NCI-H748 (cell line): Measurements from ENCODE around the gene SIRPA.

ENCODE experiments used
- DNase-seq: peaks from one replicate; lab custom pipeline; 2025; ENCODE audit not compliant: unreplicated experiment; lab: John Stamatoyannopoulos, UW

SIRPA gene

GRCh38 chr20:1947535-1947846, 52.3 kb downstream of the SIRPA start:
- DNase-seq = no peak

- no peak for DNase-seq
Observed at GRCh38 chr20:1949347-1950100, 54.3 kb downstream of the SIRPA start.

GRCh38 chr20:1950836-1951235, 55.6 kb downstream of the SIRPA start:
- no peak for DNase-seq

DNA sequence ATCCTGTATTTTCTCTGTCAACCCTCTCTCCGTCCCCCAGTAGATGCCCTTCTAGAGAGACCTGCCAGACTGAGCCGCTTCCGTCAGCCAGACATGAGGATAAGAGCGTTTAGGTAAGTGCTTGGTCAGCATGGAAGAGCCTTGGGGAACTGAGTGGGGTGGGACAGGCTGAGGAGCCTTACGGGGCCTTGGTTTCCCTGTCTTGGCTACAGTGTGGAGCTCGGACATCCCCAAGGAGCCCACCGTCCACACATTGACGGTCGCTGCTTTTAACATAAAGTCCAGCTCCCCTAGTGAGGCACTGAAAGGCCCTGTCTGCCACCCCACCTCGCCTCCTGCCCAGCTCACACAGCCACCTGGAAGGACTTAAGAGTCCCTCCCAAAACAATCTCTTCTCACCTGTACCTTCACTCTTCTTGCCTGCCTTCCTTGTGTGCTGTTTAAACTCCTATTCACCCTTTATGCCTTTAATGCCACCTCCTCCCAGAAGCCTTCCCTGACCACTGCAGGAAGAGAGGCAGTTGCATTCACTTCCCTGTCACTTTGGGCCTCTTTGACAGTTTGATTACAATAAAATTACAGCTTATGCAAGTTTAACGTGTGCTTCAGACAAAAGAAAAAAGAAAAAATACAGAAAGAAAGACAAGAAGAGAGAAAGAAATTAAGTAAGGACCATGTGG, 56.4 kb downstream of the SIRPA start:
- DNase-seq = no peak

DNA sequence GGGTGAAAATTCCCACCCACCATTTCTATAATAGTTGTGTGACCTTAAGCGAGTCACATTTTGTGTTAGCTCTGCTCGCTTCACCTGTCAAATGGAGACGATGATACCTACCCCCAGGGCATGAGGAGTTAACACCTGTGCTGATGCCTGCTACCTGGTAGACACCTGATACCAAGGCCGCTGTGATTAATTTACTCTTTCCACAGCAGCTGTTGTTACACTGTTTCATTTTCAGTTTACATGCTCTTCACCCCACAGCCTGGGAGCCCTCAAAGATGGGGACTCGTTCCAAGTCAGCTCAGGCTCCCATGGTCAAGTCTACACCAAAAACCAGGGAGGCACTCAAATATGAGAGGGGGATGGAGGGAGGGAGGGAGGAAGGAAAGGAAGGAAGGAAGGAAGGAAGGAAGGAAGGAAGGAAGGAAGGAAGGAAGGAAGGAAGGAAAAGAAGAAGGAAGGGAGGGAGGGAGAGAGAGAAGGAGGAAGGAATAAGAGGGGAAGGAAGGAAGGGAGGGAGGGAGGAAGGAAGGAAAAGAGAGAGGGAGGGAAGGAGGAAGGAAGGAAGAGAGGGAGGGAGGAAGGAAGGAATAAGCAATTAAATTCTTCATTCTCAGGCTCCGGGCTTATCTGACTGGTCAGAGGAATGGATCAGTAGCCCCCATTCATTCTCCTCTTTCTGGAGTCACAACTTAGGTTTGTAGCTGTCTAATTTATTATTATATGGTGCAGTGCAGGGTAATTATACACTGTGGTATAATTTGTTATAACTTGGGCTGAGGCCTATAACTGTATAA, 57.7 kb downstream of the SIRPA start:
- peak; percentile 94 for DNase-seq

DNA sequence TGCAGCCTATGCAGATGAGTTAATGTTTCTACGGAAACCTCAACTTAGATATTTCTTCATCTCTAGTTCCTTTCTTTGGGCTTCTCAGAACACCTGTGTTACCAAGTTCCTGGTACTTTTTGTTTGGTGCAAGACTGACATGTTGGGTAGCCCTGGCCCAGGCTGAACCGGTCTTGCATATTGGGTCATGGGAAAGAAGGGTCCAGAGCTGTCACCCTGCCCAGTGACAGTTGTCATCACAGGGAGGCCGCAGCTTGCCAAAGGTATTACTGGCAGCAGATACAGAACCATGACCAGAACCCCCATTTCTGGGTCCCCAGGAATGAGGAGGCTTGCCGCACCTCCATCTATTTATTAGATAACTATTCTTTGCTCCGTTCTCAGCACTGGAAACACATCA, 58.4 kb downstream of the SIRPA start:
- DNase-seq = no peak

- no peak for DNase-seq
Observed at GRCh38 chr20:1955217-1955616, 60.0 kb downstream of the SIRPA start.

GRCh38 chr20:1958426-1958825, 63.2 kb downstream of the SIRPA start:
- DNase-seq = no peak

GRCh38 chr20:1959156-1959555, 63.9 kb downstream of the SIRPA start:
- DNase-seq = no peak

DNA sequence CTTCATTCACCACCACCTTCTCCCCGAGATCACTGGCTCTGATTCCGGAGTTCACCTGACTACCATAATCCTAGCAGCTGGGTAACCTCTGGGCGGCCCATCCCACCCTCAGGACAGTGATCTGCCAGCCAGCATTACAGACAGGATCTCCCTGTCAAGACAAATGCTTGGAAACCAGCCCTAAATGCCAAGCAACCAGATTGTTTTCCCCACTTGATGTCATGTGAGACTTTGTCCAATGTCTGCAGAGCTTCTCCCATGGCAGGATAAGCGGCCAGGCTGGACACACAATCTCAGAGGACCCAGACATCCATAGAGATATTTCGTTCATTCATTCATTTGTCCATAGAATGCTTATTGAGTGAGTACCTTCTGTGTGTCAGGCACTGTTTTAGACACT, 66.2 kb downstream of the SIRPA start:
- peak; percentile 30 for DNase-seq

GRCh38 chr20:1964061-1964460, 68.9 kb downstream of the SIRPA start:
- no peak for DNase-seq

- DNase-seq = no peak
Observed at GRCh38 chr20:1964659-1965405, 69.6 kb downstream of the SIRPA start.

- DNase-seq = peak; percentile 92
Observed at GRCh38 chr20:1965520-1966351, 70.5 kb downstream of the SIRPA start.

GRCh38 chr20:1968964-1969363, 73.8 kb downstream of the SIRPA start:
- DNase-seq = peak; percentile 66

- DNase-seq = no peak
Observed at GRCh38 chr20:1971893-1972586, 76.8 kb downstream of the SIRPA start.

DNA sequence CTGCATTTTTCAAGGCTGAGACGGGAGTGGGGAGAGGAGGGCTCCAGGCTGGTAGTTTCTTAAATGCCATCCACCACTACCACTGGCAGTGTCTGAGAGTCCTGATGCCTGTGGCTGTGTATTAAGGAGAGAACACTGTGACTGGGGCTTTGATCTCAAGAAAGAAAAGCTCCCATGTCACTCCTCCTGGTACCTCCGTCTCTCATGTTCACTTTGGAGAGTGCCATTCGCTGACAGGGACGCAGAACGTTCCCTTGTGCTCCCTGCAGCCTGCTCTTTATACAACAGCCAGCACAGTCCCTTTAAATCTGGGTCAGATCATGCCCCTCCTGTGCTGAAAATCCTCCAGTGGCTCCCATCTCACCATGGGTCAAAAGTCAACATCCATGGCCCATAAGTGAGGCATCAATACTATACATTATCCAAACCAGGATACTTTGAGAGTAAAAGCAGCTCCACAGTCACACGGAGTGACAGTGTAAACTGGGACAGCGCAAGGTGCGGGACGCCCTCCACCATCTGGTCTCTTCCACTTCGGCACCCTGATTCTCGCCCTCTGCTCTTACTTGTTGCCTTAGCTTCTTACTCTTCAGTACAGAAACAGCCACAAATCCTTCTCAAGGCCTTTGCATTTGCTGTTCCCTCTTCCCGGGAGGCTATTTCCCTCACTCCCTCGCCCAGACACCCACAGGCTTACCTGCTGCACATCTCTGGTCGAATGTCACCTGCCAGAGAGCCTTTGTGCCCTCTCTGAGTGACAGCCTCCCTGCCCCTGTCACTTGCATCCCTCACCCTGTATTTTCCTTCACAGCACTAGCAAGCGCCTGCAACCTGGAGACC, 78.6 kb downstream of the SIRPA start:
- no peak for DNase-seq

DNA sequence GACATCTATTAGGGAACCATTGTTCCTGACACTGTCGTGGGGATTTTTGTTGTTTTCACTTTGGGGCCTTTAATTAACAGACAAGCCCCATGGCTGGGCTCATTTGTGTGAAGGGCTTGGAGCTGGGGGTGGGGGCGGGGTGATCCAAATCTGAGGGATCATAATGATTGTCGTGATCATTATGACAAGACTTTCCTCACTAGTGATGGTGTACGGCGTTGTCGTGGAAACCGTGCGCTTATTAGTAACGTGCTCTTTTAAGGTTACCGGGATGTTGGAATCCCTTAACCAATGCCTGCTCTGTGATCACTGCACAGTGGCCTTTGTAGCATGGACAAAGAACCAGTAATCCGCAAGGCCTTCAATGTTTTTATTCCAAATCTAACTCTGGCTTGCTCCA, 80.1 kb downstream of the SIRPA start:
- DNase-seq = no peak

- DNase-seq = no peak
Observed at GRCh38 chr20:1979106-1979778, 84.0 kb downstream of the SIRPA start.
